ENCODE results near the gene C9orf43. TPM values are rescaled to one million over a fixed set of nuclear protein-coding genes. Genes with fewer than 3 reads are reported as not detected.
A peak's percentile ranks its signal among the peaks of the same experiment; 100 is the strongest.
"Not testable (repeated sequence)": the region's sequence is repeated elsewhere in the genome, so short reads cannot be mapped to it uniquely, and the experiment has no call there.

The C9orf43 gene
- total RNA-seq, 2 experiments from 2014 or later: 0.37 to 0.54 TPM

- Mint-ChIP-seq H3K27ac (no peak overlapping the region), H3K36me3 (ENCODE audit: low read depth) (no peaks in the 10 kb centered on the region), H3K27me3 (peaks cover 13% of the 10 kb centered on the region), H3K4me3 (no peak overlapping the region), H3K9me3 (no peaks in the 10 kb centered on the region), H3K4me1 (no peaks in the 10 kb centered on the region)
- DNase-seq: no peak
- CTCF ChIA-PET: no interaction called here
- POLR2A ChIA-PET: interaction anchor here (0.6 kb wide), 1 partner anchor 537 kb away, joined by 11 read pairs; no protein-coding TSS in a partner anchor
Measured at GRCh38 chr9:113436728-113437515, 26.4 kb downstream of the C9orf43 start.

GRCh38 chr9:113437716-113438115, 27.2 kb downstream of the C9orf43 start:
- DNase-seq: not testable (repeated sequence)

GRCh38 chr9:113444736-113445135, 34.2 kb downstream of the C9orf43 start:
- H3K36me3 Mint-ChIP-seq (ENCODE audit: low read depth): no peaks in the 10 kb centered on the region
- peak overlapping the region; percentile 41 for H3K27ac Mint-ChIP-seq
- H3K27me3 Mint-ChIP-seq: no peaks in the 10 kb centered on the region
- no peaks in the 10 kb centered on the region for H3K4me1 Mint-ChIP-seq
- DNase-seq: no peak
- POLR2A ChIA-PET: no interaction called here
- no peaks in the 10 kb centered on the region for H3K9me3 Mint-ChIP-seq
- CTCF ChIA-PET: interaction anchor here (0.7 to 3.6 kb wide), 4 partner anchors 137 to 1432 kb away, joined by 3 to 16 read pairs (median 8); no protein-coding TSS in a partner anchor
- H3K4me3 Mint-ChIP-seq: no peak overlapping the region

More at GRCh38 chr9:113437716-113438115, 27.2 kb downstream of the C9orf43 start:
- POLR2A ChIA-PET; H3K4me3 Mint-ChIP-seq; H3K36me3 Mint-ChIP-seq (ENCODE audit: low read depth); H3K9me3 Mint-ChIP-seq; H3K27ac Mint-ChIP-seq; H3K4me1 Mint-ChIP-seq; CTCF ChIA-PET: not testable (repeated sequence)
- peaks cover 11% of the 10 kb centered on the region for H3K27me3 Mint-ChIP-seq

- H3K36me3 Mint-ChIP-seq (ENCODE audit: low read depth): no peaks in the 10 kb centered on the region
- H3K4me3 Mint-ChIP-seq: no peak overlapping the region
- H3K27ac Mint-ChIP-seq: no peak overlapping the region
- H3K9me3 Mint-ChIP-seq: no peaks in the 10 kb centered on the region
- POLR2A ChIA-PET: no interaction called here
- no peaks in the 10 kb centered on the region for H3K27me3 Mint-ChIP-seq
- DNase-seq: no peak
- CTCF ChIA-PET: interaction anchor here (0.7 to 3.6 kb wide), 12 partner anchors 9 to 402 kb away, joined by 3 to 16 read pairs (median 4); partner anchors contain the start of gene ALAD
- H3K4me1 Mint-ChIP-seq: no peaks in the 10 kb centered on the region
Measured at GRCh38 chr9:113446323-113446740, 35.8 kb downstream of the C9orf43 start.

- CTCF ChIA-PET: interaction anchor here (2.4 kb wide), 1 partner anchor 133 kb away, joined by 11 read pairs; no protein-coding TSS in a partner anchor
- no peaks in the 10 kb centered on the region for H3K9me3 Mint-ChIP-seq
Measured at GRCh38 chr9:113449376-113449775, 38.8 kb downstream of the C9orf43 start.

GRCh38 chr9:113452113-113452605, 41.6 kb downstream of the C9orf43 start:
- H3K36me3 Mint-ChIP-seq (ENCODE audit: low read depth): no peaks in the 10 kb centered on the region
- ChIA-PET POLR2A (no interaction called here), CTCF (interaction anchor here (0.8 to 1.2 kb wide), 2 partner anchors 25 to 77 kb away, joined by 4 read pairs; no protein-coding TSS in a partner anchor)
- no peak overlapping the region for H3K27ac Mint-ChIP-seq
- DNase-seq: no peak
- H3K4me3 Mint-ChIP-seq: no peak overlapping the region
- peaks cover 13% of the 10 kb centered on the region for H3K4me1 Mint-ChIP-seq
- H3K27me3 Mint-ChIP-seq: no peaks in the 10 kb centered on the region
- H3K9me3 Mint-ChIP-seq: no peaks in the 10 kb centered on the region

More at GRCh38 chr9:113449376-113449775, 38.8 kb downstream of the C9orf43 start:
- H3K27ac Mint-ChIP-seq: no peak overlapping the region
- DNase-seq: no peak
- H3K36me3 Mint-ChIP-seq (ENCODE audit: low read depth): no peaks in the 10 kb centered on the region
- H3K27me3 Mint-ChIP-seq: no peaks in the 10 kb centered on the region
- H3K4me1 Mint-ChIP-seq: peaks cover 1% of the 10 kb centered on the region
- POLR2A ChIA-PET: no interaction called here
- no peak overlapping the region for H3K4me3 Mint-ChIP-seq

- Mint-ChIP-seq H3K27ac (peak overlapping the region; percentile 54), H3K36me3 (ENCODE audit: low read depth) (no peaks in the 10 kb centered on the region), H3K9me3 (no peaks in the 10 kb centered on the region), H3K4me3 (no peak overlapping the region), H3K27me3 (no peaks in the 10 kb centered on the region), H3K4me1 (peaks cover 13% of the 10 kb centered on the region)
- POLR2A ChIA-PET: no interaction called here
- DNase-seq: no peak
- CTCF ChIA-PET: interaction anchor here (0.9 to 1.9 kb wide), 4 partner anchors 9 to 203 kb away, joined by 3 to 4 read pairs (median 4); no protein-coding TSS in a partner anchor
Measured at GRCh38 chr9:113454914-113455761, 44.6 kb downstream of the C9orf43 start.

GRCh38 chr9:113456235-113456634, 45.7 kb downstream of the C9orf43 start:
- peaks cover 13% of the 10 kb centered on the region for H3K4me1 Mint-ChIP-seq
- H3K27me3 Mint-ChIP-seq: no peaks in the 10 kb centered on the region
- ChIA-PET CTCF (interaction anchor here (0.6 to 1.9 kb wide), 2 partner anchors 10 to 166 kb away, joined by 3 to 4 read pairs; no protein-coding TSS in a partner anchor), POLR2A (no interaction called here)
- H3K9me3 Mint-ChIP-seq: no peaks in the 10 kb centered on the region
- no peak overlapping the region for H3K27ac Mint-ChIP-seq
- H3K4me3 Mint-ChIP-seq: no peak overlapping the region
- no peaks in the 10 kb centered on the region for H3K36me3 Mint-ChIP-seq (ENCODE audit: low read depth)
- DNase-seq: no peak

GRCh38 chr9:113461285-113461684, 50.7 kb downstream of the C9orf43 start:
- Mint-ChIP-seq H3K4me3 (no peak overlapping the region), H3K9me3 (no peaks in the 10 kb centered on the region), H3K27ac (no peak overlapping the region), H3K27me3 (no peaks in the 10 kb centered on the region), H3K36me3 (ENCODE audit: low read depth) (no peaks in the 10 kb centered on the region), H3K4me1 (no peaks in the 10 kb centered on the region)
- POLR2A ChIA-PET: no interaction called here
- CTCF ChIA-PET: interaction anchor here (0.6 kb wide), 1 partner anchor 15 kb away, joined by 3 read pairs; no protein-coding TSS in a partner anchor
- DNase-seq: no peak

- H3K27ac Mint-ChIP-seq: no peak overlapping the region
- H3K4me3 Mint-ChIP-seq: no peak overlapping the region
- CTCF ChIA-PET: no interaction called here
- POLR2A ChIA-PET: no interaction called here
- H3K9me3 Mint-ChIP-seq: no peaks in the 10 kb centered on the region
- no peak for DNase-seq
- no peaks in the 10 kb centered on the region for H3K4me1 Mint-ChIP-seq
- H3K36me3 Mint-ChIP-seq (ENCODE audit: low read depth): no peaks in the 10 kb centered on the region
- H3K27me3 Mint-ChIP-seq: no peaks in the 10 kb centered on the region
Measured at GRCh38 chr9:113461943-113462342, 51.4 kb downstream of the C9orf43 start.

- H3K4me3 Mint-ChIP-seq: no peak overlapping the region
- no peaks in the 10 kb centered on the region for H3K4me1 Mint-ChIP-seq
- H3K27me3 Mint-ChIP-seq: no peaks in the 10 kb centered on the region
- ChIA-PET POLR2A (no interaction called here), CTCF (no interaction called here)
- no peak for DNase-seq
- no peak overlapping the region for H3K27ac Mint-ChIP-seq
- no peaks in the 10 kb centered on the region for H3K36me3 Mint-ChIP-seq (ENCODE audit: low read depth)
- H3K9me3 Mint-ChIP-seq: peaks cover 6% of the 10 kb centered on the region
Measured at GRCh38 chr9:113462781-113463286, 52.3 kb downstream of the C9orf43 start.

- H3K9me3 Mint-ChIP-seq: peaks cover 6% of the 10 kb centered on the region
- DNase-seq: no peak
- ChIA-PET CTCF (no interaction called here), POLR2A (no interaction called here)
- no peaks in the 10 kb centered on the region for H3K27me3 Mint-ChIP-seq
- no peak within 1 kb of the TSS for H3K27ac Mint-ChIP-seq
- no peaks in the 10 kb centered on the region for H3K4me1 Mint-ChIP-seq
- H3K36me3 Mint-ChIP-seq (ENCODE audit: low read depth): no peaks in the 10 kb centered on the region
- H3K4me3 Mint-ChIP-seq: no peak within 1 kb of the TSS
Measured at GRCh38 chr9:113463418-113464285, 53.1 kb downstream of the C9orf43 start, which contains the start of gene RGS3. TSS of gene RGS3 (plus strand) at chr9:113463727. CDS start at chr9:113463803, 76 bp downstream.
